ENCODE results near the gene OPRD1. TPM values are rescaled to one million over a fixed set of nuclear protein-coding genes. Genes with fewer than 3 reads are reported as not detected.

OPRD1 gene
- total RNA-seq, 2 donors from 2014 or later, result 0.12 to 0.16 TPM

DNA sequence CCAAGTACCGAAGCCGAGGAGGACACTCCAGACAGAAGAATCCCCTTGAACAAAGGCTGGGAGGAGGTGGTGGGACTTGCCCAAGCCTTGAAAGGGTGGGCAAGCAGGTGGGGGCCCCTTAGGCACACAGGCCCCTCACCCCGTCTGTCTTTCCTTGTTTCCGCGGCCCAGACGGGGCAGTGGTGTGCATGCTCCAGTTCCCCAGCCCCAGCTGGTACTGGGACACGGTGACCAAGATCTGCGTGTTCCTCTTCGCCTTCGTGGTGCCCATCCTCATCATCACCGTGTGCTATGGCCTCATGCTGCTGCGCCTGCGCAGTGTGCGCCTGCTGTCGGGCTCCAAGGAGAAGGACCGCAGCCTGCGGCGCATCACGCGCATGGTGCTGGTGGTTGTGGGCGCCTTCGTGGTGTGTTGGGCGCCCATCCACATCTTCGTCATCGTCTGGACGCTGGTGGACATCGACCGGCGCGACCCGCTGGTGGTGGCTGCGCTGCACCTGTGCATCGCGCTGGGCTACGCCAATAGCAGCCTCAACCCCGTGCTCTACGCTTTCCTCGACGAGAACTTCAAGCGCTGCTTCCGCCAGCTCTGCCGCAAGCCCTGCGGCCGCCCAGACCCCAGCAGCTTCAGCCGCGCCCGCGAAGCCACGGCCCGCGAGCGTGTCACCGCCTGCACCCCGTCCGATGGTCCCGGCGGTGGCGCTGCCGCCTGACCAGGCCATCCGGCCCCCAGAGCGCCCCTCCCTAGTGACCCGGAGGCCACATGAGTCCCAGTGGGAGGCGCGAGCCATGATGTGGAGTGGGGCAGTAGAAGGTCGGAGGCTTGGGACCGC lies 50.8 kb downstream of the OPRD1 start:
- Histone ChIP-seq H3K9ac (ENCODE audit: low read depth in 2 of 2, low read length in 2 of 2) (no peak overlapping the region), H3K27ac (no peak overlapping the region), H3K9me3 (no peaks in the 10 kb centered on the region), H3K36me3 (no peaks in the 10 kb centered on the region), H3K4me3 (no peak overlapping the region), H3K27me3 (no peaks in the 10 kb centered on the region), H3K4me1 (no peaks in the 10 kb centered on the region)
- intact Hi-C loops (cut with DNase I), result no loop called here
- no peak for DNase-seq
- TF ChIP-seq, protein P1, sequence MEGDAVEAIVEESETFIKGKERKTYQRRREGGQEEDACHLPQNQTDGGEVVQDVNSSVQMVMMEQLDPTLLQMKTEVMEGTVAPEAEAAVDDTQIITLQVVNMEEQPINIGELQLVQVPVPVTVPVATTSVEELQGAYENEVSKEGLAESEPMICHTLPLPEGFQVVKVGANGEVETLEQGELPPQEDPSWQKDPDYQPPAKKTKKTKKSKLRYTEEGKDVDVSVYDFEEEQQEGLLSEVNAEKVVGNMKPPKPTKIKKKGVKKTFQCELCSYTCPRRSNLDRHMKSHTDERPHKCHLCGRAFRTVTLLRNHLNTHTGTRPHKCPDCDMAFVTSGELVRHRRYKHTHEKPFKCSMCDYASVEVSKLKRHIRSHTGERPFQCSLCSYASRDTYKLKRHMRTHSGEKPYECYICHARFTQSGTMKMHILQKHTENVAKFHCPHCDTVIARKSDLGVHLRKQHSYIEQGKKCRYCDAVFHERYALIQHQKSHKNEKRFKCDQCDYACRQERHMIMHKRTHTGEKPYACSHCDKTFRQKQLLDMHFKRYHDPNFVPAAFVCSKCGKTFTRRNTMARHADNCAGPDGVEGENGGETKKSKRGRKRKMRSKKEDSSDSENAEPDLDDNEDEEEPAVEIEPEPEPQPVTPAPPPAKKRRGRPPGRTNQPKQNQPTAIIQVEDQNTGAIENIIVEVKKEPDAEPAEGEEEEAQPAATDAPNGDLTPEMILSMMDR (IDR thresholded peaks at IDR 0.05), result no peak

DNA sequence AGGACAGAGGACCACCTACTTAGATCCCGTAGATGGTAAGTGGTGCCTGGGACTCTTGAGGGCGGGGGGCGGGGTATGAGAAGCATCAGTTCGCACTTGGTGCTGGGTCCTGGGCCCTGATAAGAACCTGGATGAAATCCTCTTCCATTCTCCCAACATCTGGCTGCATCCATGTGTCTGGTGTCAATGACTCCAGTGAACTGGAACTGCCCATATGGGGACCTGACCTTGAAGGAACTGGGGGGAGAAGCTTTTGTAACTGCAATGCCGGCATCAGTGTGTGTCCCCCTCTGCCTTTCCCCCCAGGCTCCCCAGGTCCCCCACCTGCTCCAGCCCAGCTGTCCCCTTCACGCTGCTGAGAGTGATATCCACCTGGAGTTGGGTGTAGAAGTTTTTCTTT lies 52.7 kb downstream of the OPRD1 start:
- Histone ChIP-seq H3K4me3 (no peak overlapping the region), H3K36me3 (no peaks in the 10 kb centered on the region), H3K9ac (ENCODE audit: low read depth in 2 of 2, low read length in 2 of 2) (no peak overlapping the region), H3K27me3 (no peaks in the 10 kb centered on the region), H3K4me1 (no peaks in the 10 kb centered on the region), H3K9me3 (no peaks in the 10 kb centered on the region), H3K27ac (no peak overlapping the region)
- TF ChIP-seq, protein P1 (IDR thresholded peaks at IDR 0.05), result no peak
- DNase-seq, result no peak
- intact Hi-C loops (cut with DNase I), result no loop called here

DNA sequence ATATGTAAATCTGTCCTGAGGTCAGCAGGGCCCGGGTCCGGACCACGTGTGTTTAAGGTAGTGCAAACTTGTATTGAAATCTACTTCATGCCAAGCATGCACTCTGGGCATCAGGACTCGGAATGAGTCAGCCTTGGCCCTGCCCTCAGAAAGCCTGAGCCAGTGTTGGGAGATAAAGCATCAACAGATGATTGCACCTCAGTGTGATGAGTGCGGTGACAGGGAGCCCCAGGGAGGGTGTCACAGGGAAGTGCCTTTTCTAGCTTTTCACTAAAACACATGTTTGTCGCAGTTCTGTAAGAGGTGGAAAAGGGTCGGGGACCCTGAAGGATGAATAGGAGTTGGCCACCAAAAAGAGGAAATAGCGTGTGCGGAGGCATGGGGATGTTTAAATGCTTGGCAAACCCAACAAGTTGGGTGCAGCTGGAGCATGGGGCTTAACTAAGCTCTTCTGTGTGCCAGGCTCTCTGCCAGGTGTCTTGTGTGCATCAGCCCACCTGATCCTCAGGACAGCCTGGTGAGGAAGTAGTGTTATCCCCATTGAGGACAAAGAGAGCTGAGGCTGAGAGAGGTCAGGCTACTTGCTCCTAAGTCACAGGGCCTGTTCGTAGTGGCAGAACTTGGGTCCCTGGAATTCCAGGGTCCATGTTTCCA lies 54.2 kb downstream of the OPRD1 start:
- H3K27ac ChIP-seq, result no peak overlapping the region
- H3K4me3 ChIP-seq, result no peak overlapping the region
- no peak overlapping the region for H3K9ac ChIP-seq (ENCODE audit: low read depth in 2 of 2, low read length in 2 of 2)
- no peaks in the 10 kb centered on the region for H3K9me3 ChIP-seq
- H3K4me1 ChIP-seq, result no peaks in the 10 kb centered on the region
- TF ChIP-seq, protein P1 (IDR thresholded peaks at IDR 0.05), result no peak
- DNase-seq, result no peak
- H3K36me3 ChIP-seq, result no peaks in the 10 kb centered on the region
- intact Hi-C loops (cut with DNase I), result no loop called here
- H3K27me3 ChIP-seq, result no peaks in the 10 kb centered on the region

DNA sequence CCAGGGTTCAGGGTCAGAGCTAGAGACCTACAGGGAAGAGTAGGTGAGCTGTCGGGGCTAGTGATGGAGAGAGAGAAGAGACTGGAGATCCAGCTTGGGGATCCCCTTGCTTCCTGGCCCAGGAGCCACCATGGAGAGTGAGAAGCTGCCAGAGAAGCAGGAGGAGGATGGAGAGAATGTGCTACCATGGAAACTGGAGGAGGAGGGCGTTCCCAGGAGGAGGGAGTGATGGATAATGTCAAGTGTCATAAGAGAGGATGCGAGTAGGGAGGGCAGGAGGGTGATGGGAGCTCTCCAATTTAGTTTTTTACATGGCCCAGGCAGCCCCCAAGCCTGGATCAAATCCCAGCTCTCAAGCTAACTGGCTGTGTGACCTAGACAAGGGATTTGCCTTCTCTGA lies 55.9 kb downstream of the OPRD1 start:
- H3K4me1 ChIP-seq, result no peaks in the 10 kb centered on the region
- no peaks in the 10 kb centered on the region for H3K27me3 ChIP-seq
- H3K27ac ChIP-seq, result no peak overlapping the region
- no peaks in the 10 kb centered on the region for H3K36me3 ChIP-seq
- intact Hi-C loops (cut with DNase I), result no loop called here
- no peaks in the 10 kb centered on the region for H3K9me3 ChIP-seq
- H3K9ac ChIP-seq (ENCODE audit: low read depth in 2 of 2, low read length in 2 of 2), result no peak overlapping the region
- no peak overlapping the region for H3K4me3 ChIP-seq
- TF ChIP-seq, protein P1 (IDR thresholded peaks at IDR 0.05), result no peak
- DNase-seq, result no peak

DNA sequence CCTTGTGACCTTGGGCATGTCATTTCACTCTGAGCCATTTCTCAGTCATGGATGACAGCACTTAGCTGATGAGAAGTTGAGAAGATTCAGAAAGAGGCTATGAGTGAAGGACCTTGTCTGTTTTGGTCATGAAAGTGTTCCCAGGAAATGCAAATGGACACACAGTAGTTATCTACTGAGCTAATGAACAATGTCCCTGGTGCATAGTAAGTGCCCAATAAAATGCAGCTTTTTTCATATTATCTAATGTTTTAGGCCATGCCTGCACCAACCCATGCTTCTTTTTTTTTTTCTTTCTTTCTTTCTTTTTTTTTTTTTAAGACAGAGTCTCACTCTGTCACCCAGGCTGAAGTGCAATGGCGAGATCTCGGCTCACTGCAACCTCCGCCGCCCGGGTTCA lies 58.0 kb downstream of the OPRD1 start:
- intact Hi-C loops (cut with DNase I), result no loop called here
- H3K27me3 ChIP-seq, result no peaks in the 10 kb centered on the region
- TF ChIP-seq, protein P1 (IDR thresholded peaks at IDR 0.05), result no peak
- no peak for DNase-seq
- no peaks in the 10 kb centered on the region for H3K9me3 ChIP-seq
- H3K27ac ChIP-seq, result no peak overlapping the region
- no peak overlapping the region for H3K4me3 ChIP-seq
- H3K9ac ChIP-seq (ENCODE audit: low read depth in 2 of 2, low read length in 2 of 2), result no peak overlapping the region
- H3K4me1 ChIP-seq, result no peaks in the 10 kb centered on the region
- H3K36me3 ChIP-seq, result no peaks in the 10 kb centered on the region

All from colonic mucosa (tissue), 4 donors.